ENCODE measurements around the gene SCN2A. TPM values are rescaled to one million over a fixed set of nuclear protein-coding genes. Genes with fewer than 3 reads are reported as not detected.

The SCN2A gene
- total RNA-seq, 1 experiment from 2014 or later, result 0.07 TPM

DNA sequence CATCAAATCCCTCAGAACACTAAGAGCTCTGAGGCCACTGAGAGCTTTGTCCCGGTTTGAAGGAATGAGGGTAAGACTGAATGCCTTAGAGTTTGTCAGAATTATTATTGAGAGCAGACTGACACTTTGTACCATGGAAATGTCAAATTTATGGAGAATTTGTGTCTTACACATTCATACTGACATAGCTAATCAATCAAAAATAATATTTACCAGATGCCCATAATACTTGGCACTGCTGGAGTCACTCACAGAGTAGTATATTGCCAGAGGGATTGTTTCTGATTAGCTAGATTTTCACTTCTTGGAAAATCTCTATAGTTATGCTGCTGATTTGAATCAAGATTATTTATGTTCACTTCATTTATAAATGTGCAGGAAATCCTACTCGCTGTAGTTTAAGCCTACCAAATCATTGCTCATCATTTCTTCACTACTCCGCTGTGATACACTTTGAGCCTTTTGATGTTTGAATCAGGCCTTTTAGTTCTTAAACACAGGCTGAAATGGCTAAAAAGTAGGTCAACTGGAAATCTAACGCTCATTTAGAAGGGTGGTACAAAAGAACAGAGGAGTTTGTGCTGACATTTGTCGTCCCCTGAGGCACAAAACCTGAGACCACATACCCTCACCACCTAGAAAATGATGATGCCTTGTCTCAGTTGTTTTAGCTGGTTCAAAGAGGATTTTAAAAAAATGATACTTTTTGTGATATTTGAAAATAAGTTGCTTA, 134.2 kb downstream of the SCN2A start:
- Histone ChIP-seq H3K9me2 (replicated peaks; ENCODE audit: low read length) (no peaks in the 10 kb centered on the region), H3K9ac (ENCODE audit: low read length) (no peak overlapping the region), H3K27me3 (ENCODE audit: low read length) (no peaks in the 10 kb centered on the region), H3F3A (ENCODE audit: low read length, unreplicated experiment) (no peaks in the 10 kb centered on the region), H3K9me3 (ENCODE audit: low read length) (no peaks in the 10 kb centered on the region), H4K20me1 (ENCODE audit: low read length) (no peaks in the 10 kb centered on the region), H3K79me2 (ENCODE audit: low read length) (no peaks in the 10 kb centered on the region), H3K4me3 (ENCODE audit: low read length) (no peak overlapping the region), H3K36me3 (ENCODE audit: low read depth, low read length) (no peaks in the 10 kb centered on the region), H2AFZ (ENCODE audit: low read length) (no peak overlapping the region), H3K4me2 (ENCODE audit: low read length) (no peak overlapping the region), H3K4me1 (ENCODE audit: insufficient read depth, low read length) (no peaks in the 10 kb centered on the region), H3K27ac (ENCODE audit: low read length) (no peak overlapping the region)
- no peak for TF ChIP-seq EZH2phosphoT487 (IDR thresholded peaks at IDR 0.05; ENCODE audit: borderline replicate concordance, low read length)
- TF ChIP-seq EZH2 (IDR thresholded peaks at IDR 0.05; ENCODE audit: low read length, unreplicated experiment), result no peak
- TF ChIP-seq, protein P1, sequence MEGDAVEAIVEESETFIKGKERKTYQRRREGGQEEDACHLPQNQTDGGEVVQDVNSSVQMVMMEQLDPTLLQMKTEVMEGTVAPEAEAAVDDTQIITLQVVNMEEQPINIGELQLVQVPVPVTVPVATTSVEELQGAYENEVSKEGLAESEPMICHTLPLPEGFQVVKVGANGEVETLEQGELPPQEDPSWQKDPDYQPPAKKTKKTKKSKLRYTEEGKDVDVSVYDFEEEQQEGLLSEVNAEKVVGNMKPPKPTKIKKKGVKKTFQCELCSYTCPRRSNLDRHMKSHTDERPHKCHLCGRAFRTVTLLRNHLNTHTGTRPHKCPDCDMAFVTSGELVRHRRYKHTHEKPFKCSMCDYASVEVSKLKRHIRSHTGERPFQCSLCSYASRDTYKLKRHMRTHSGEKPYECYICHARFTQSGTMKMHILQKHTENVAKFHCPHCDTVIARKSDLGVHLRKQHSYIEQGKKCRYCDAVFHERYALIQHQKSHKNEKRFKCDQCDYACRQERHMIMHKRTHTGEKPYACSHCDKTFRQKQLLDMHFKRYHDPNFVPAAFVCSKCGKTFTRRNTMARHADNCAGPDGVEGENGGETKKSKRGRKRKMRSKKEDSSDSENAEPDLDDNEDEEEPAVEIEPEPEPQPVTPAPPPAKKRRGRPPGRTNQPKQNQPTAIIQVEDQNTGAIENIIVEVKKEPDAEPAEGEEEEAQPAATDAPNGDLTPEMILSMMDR (conservative IDR thresholded peaks at IDR 0.05; ENCODE audit: low read depth, low read length), result no peak
- no peak for ATAC-seq
- CTCF ChIA-PET, result no interaction called here
- intact Hi-C loops (cut with micrococcal nuclease), result no loop called here
- BruUV-seq (replicated peaks), result no TSS peak
- POLR2A ChIA-PET (ENCODE audit: unreplicated experiment), result interaction anchor here (0.7 kb wide), 1 partner anchor 257 kb away, joined by 3 read pairs; no protein-coding TSS in a partner anchor
- DNase-seq, result no peak

DNA sequence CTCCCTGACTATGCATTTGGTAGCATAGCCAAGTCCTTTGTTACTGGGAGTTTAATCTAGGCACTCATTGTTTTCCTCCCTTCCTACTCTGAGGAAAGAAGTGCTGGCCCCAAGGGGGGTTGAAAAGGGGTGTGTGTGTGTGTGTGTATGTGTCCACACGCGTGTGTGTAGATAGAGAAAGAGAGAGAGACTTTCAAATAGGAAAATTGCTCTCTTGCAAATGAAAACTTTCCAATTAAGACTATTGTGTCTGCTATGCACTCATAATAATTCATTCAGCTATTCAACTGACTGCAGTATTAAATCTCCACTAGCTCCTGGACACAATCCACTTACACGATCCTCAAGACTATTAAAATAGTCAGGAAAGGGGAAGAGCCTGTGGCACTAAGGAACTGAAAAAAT, 137.4 kb downstream of the SCN2A start:
- H3K27ac ChIP-seq (ENCODE audit: low read length), result no peak overlapping the region
- ATAC-seq (peak; percentile 91), DNase-seq (no peak)
- H2AFZ ChIP-seq (ENCODE audit: low read length), result 0 out of 2 replicates have a peak overlapping the region, but pooled peaks have one; percentile 4
- no peaks in the 10 kb centered on the region for H3K79me2 ChIP-seq (ENCODE audit: low read length)
- H3K4me3 ChIP-seq (ENCODE audit: low read length), result no peak overlapping the region
- H3K4me1 ChIP-seq (ENCODE audit: insufficient read depth, low read length), result no peaks in the 10 kb centered on the region
- no peaks in the 10 kb centered on the region; the same call in 1 of the 2 replicates for H3K27me3 ChIP-seq (ENCODE audit: low read length)
- H3K9ac ChIP-seq (ENCODE audit: low read length), result no peak overlapping the region
- H3K4me2 ChIP-seq (ENCODE audit: low read length), result no peak overlapping the region
- no peaks in the 10 kb centered on the region for H3K9me2 ChIP-seq (replicated peaks; ENCODE audit: low read length)
- ChIA-PET POLR2A (ENCODE audit: unreplicated experiment) (no interaction called here), CTCF (interaction anchor here (0.6 kb wide), 1 partner anchor 498 kb away, joined by 3 read pairs; no protein-coding TSS in a partner anchor)
- intact Hi-C loops (cut with micrococcal nuclease), result no loop called here
- H3K36me3 ChIP-seq (ENCODE audit: low read depth, low read length), result no peaks in the 10 kb centered on the region
- no peaks in the 10 kb centered on the region for H4K20me1 ChIP-seq (ENCODE audit: low read length)
- BruUV-seq (replicated peaks), result no TSS peak
- no peaks in the 10 kb centered on the region for H3F3A ChIP-seq (ENCODE audit: low read length, unreplicated experiment)
- TF ChIP-seq, protein P1 (conservative IDR thresholded peaks at IDR 0.05; ENCODE audit: low read depth, low read length), result no peak
- no peak for TF ChIP-seq EZH2phosphoT487 (IDR thresholded peaks at IDR 0.05; ENCODE audit: borderline replicate concordance, low read length)
- no peak for TF ChIP-seq EZH2 (IDR thresholded peaks at IDR 0.05; ENCODE audit: low read length, unreplicated experiment)
- H3K9me3 ChIP-seq (ENCODE audit: low read length), result no peaks in the 10 kb centered on the region

DNA sequence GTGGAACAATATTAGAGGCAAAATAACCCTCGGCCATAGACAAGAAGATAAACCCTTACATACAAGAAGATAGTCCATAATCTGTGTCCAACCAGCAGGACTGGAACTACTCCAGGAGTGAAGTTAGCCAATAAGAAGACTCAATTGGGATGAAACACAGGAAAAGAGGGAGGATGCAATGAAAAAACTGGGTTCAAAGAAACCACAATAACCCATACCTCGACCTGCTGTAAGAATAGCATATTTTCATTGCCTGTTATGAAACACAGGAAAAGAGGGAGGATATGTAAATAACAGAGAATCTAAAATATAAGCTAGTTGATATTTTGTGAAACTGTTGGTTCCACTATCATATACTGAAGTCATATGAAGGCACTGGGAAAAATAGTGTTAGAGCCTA, 143.1 kb downstream of the SCN2A start:
- Histone ChIP-seq H3K79me2 (ENCODE audit: low read length) (no peaks in the 10 kb centered on the region), H3K4me1 (ENCODE audit: insufficient read depth, low read length) (no peaks in the 10 kb centered on the region), H3K27ac (ENCODE audit: low read length) (no peak overlapping the region), H4K20me1 (ENCODE audit: low read length) (no peaks in the 10 kb centered on the region), H3K9ac (ENCODE audit: low read length) (no peak overlapping the region), H3K9me3 (ENCODE audit: low read length) (no peaks in the 10 kb centered on the region), H3K27me3 (ENCODE audit: low read length) (peaks cover 24% of the 10 kb centered on the region), H2AFZ (ENCODE audit: low read length) (no peak overlapping the region), H3K4me2 (ENCODE audit: low read length) (no peak overlapping the region), H3K4me3 (ENCODE audit: low read length) (no peak overlapping the region), H3K36me3 (ENCODE audit: low read depth, low read length) (no peaks in the 10 kb centered on the region), H3K9me2 (replicated peaks; ENCODE audit: low read length) (no peaks in the 10 kb centered on the region), H3F3A (ENCODE audit: low read length, unreplicated experiment) (no peaks in the 10 kb centered on the region)
- POLR2A ChIA-PET (ENCODE audit: unreplicated experiment), result no interaction called here
- BruUV-seq (replicated peaks), result no TSS peak
- intact Hi-C loops (cut with micrococcal nuclease), result no loop called here
- DNase-seq, result no peak
- CTCF ChIA-PET, result no interaction called here
- TF ChIP-seq EZH2phosphoT487 (IDR thresholded peaks at IDR 0.05; ENCODE audit: borderline replicate concordance, low read length), result no peak
- TF ChIP-seq, protein P1 (conservative IDR thresholded peaks at IDR 0.05; ENCODE audit: low read depth, low read length), result no peak
- no peak for TF ChIP-seq EZH2 (IDR thresholded peaks at IDR 0.05; ENCODE audit: low read length, unreplicated experiment)
- no peak for ATAC-seq
